ENCODE measurements around the gene DRAM2.

DNA sequence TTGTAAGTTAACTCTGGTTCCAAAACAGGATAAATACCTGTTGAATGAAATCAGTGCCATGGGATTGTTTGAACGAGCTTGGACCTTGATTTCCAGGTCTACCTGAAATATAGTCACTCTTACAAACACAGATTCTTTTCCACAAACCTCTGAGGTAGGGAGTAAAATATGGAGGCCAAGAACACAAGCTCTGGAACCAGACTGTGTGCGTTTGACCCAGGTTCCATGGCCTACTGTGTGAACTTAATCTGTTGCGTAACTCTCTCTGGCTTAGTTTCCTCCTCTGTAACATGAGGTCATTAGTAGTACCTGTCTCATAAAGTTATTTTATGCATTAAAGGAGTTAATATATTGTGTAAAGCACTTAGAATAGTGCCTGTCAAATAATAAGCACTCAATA lies 35.5 kb upstream of the DRAM2 start:
- TF ChIP-seq EGR1 (IDR thresholded peaks at IDR 0.05) = no peak
- peak; percentile 40; the same call in 1 of the 2 replicates for TF ChIP-seq CEBPB (IDR thresholded peaks at IDR 0.05)
- TF ChIP-seq, protein P1, sequence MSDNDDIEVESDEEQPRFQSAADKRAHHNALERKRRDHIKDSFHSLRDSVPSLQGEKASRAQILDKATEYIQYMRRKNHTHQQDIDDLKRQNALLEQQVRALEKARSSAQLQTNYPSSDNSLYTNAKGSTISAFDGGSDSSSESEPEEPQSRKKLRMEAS (IDR thresholded peaks at IDR 0.05) = no peak
- TF ChIP-seq YY1 (IDR thresholded peaks at IDR 0.05; ENCODE audit: low read depth) = no peak
